ENCODE measurements around the gene MAP2K5.

GRCh38 chr15:67805008-67805665 lies 262.6 kb downstream of the MAP2K5 start:
- TF ChIP-seq CTCF (IDR thresholded peaks at IDR 0.05) (no peak), ZFX (IDR thresholded peaks at IDR 0.05; ENCODE audit: borderline replicate concordance) (no peak)
